ENCODE measurements around the gene TAMALIN.
"Not testable (repeated sequence)": the region's sequence is repeated elsewhere in the genome, so short reads cannot be mapped to it uniquely, and the experiment has no call there.

TAMALIN gene

GRCh38 chr12:52006726-52007157 lies at the start of gene TAMALIN:
TSS of gene TAMALIN (plus strand) at chr12:52006946. CDS start at chr12:52007020, 74 bp downstream.
- no peak for DNase-seq (ENCODE audit: low read depth, low spot score)

GRCh38 chr12:51958542-51958941 lies 48.2 kb upstream of the TAMALIN start:
- DNase-seq (ENCODE audit: low read depth, low spot score) = no peak

GRCh38 chr12:51959211-51959610 lies 47.5 kb upstream of the TAMALIN start:
- no peak for DNase-seq (ENCODE audit: low read depth, low spot score)

- no peak for DNase-seq (ENCODE audit: low read depth, low spot score)
Observed at GRCh38 chr12:51959921-51960320, 46.8 kb upstream of the TAMALIN start.

GRCh38 chr12:51960488-51960887 lies 46.3 kb upstream of the TAMALIN start:
- DNase-seq (ENCODE audit: low read depth, low spot score) = no peak

GRCh38 chr12:51960890-51961289 lies 45.9 kb upstream of the TAMALIN start:
- no peak for DNase-seq (ENCODE audit: low read depth, low spot score)

- DNase-seq (ENCODE audit: low read depth, low spot score) = no peak
Observed at GRCh38 chr12:51961834-51962233, 44.9 kb upstream of the TAMALIN start.

- DNase-seq (ENCODE audit: low read depth, low spot score) = no peak
Observed at GRCh38 chr12:51962737-51963136, 44.0 kb upstream of the TAMALIN start.

GRCh38 chr12:51963477-51963876 lies 43.3 kb upstream of the TAMALIN start:
- DNase-seq (ENCODE audit: low read depth, low spot score) = no peak

GRCh38 chr12:51969643-51970042 lies 37.1 kb upstream of the TAMALIN start:
- no peak for DNase-seq (ENCODE audit: low read depth, low spot score)

GRCh38 chr12:51970904-51971646 lies 35.7 kb upstream of the TAMALIN start:
- DNase-seq (ENCODE audit: low read depth, low spot score) = no peak

GRCh38 chr12:51971679-51972421 lies 34.9 kb upstream of the TAMALIN start:
- no peak for DNase-seq (ENCODE audit: low read depth, low spot score)

- no peak for DNase-seq (ENCODE audit: low read depth, low spot score)
Observed at GRCh38 chr12:51972422-51972812, 34.3 kb upstream of the TAMALIN start.

GRCh38 chr12:51972849-51973273 lies 33.9 kb upstream of the TAMALIN start:
- DNase-seq (ENCODE audit: low read depth, low spot score) = no peak

- no peak for DNase-seq (ENCODE audit: low read depth, low spot score)
Observed at GRCh38 chr12:51973560-51973959, 33.2 kb upstream of the TAMALIN start.

- DNase-seq (ENCODE audit: low read depth, low spot score) = no peak
Observed at GRCh38 chr12:51974646-51975045, 32.1 kb upstream of the TAMALIN start.

GRCh38 chr12:51975196-51975595 lies 31.6 kb upstream of the TAMALIN start:
- DNase-seq (ENCODE audit: low read depth, low spot score) = no peak

GRCh38 chr12:51976376-51977160 lies 30.2 kb upstream of the TAMALIN start:
- DNase-seq (ENCODE audit: low read depth, low spot score) = no peak

- DNase-seq (ENCODE audit: low read depth, low spot score) = no peak
Observed at GRCh38 chr12:51977320-51977753, 29.4 kb upstream of the TAMALIN start.

- not testable (repeated sequence) for DNase-seq (ENCODE audit: low read depth, low spot score)
Observed at GRCh38 chr12:51979306-51979705, 27.4 kb upstream of the TAMALIN start.

GRCh38 chr12:51980051-51980808 lies 26.5 kb upstream of the TAMALIN start:
- DNase-seq (ENCODE audit: low read depth, low spot score) = no peak

- DNase-seq (ENCODE audit: low read depth, low spot score) = no peak
Observed at GRCh38 chr12:51980809-51981127, 26.0 kb upstream of the TAMALIN start.
